GM13977 (cell line): Measurements from ENCODE around the gene ZNF683.

Experiments
- DNase-seq: peaks from one replicate; pipeline ENCODE4 v3.0.0; 2012; ENCODE audit warnings: low spot score
- CTCF ChIP-seq: IDR thresholded peaks from 2 replicates; pipeline ENCODE4 v1.5.1; 2012; ENCODE audit warnings: mild to moderate bottlenecking, control low read depth; ENCODE audit not compliant: insufficient read depth; ENCODE audit errors: extremely low read depth, missing control alignments
- in situ Hi-C: fragments of 300-500 bp; cut with MboI; formaldehyde crosslinking; loops from one replicate; pipeline ENCODE4 v1.12.0; 2022; ENCODE audit warnings: low sequenced_read_pairs, low pct_unique_long_range_greater_than_20kb, mixed read lengths, inconsistent platforms; ENCODE audit not compliant: unreplicated experiment

ZNF683 gene

GRCh38 chr1:26318338-26319064 lies 54.0 kb downstream of the ZNF683 start:
- DNase-seq, result no peak
- TF ChIP-seq CTCF, result no peak
- in situ Hi-C loops, result no loop called here

GRCh38 chr1:26317612-26318337 lies 54.8 kb downstream of the ZNF683 start, which contains the start of gene CD52:
TSS of gene CD52 (plus strand) at chr1:26317958. CDS start at chr1:26318018, 60 bp downstream.
- DNase-seq, result peak; percentile 73
- in situ Hi-C loops, result no loop called here
- no peak for TF ChIP-seq CTCF

- no peak for TF ChIP-seq CTCF
- DNase-seq, result no peak
- in situ Hi-C loops, result no loop called here
Observed at GRCh38 chr1:26317146-26317545, 55.4 kb downstream of the ZNF683 start.

- DNase-seq, result no peak
- TF ChIP-seq CTCF, result no peak
- in situ Hi-C loops, result no loop called here
Observed at GRCh38 chr1:26315874-26316850, 56.4 kb downstream of the ZNF683 start.

- no peak for TF ChIP-seq CTCF
- in situ Hi-C loops, result no loop called here
- no peak for DNase-seq
Observed at GRCh38 chr1:26314501-26314900, 58.0 kb downstream of the ZNF683 start.
